Ectodermal cell (in vitro differentiated cells): Measurements from ENCODE around the gene SLC38A6.

Experiments used
- H3K27ac ChIP-seq: 2 replicates; pipeline ENCODE4 v1.7.0; 2013; ENCODE audit warnings: mild to moderate bottlenecking, low read depth, low read length; ENCODE audit not compliant: insufficient read depth, poor library complexity, severe bottlenecking
- H3K27me3 ChIP-seq: 2 replicates; pipeline ENCODE4 v1.7.0; 2013; ENCODE audit warnings: mild to moderate bottlenecking, low read length; ENCODE audit not compliant: insufficient read depth, control insufficient read depth, poor library complexity, severe bottlenecking
- H3K36me3 ChIP-seq: one replicate; pipeline ENCODE4 v1.7.0; 2013; ENCODE audit warnings: low read length; ENCODE audit not compliant: control insufficient read depth, insufficient read depth
- H3K4me1 ChIP-seq: one replicate; pipeline ENCODE4 v1.7.0; 2013; ENCODE audit warnings: low read length; ENCODE audit not compliant: control insufficient read depth, insufficient read depth
- H3K4me3 ChIP-seq: 2 replicates; pipeline ENCODE4 v1.7.0; 2013; ENCODE audit warnings: low read depth, low read length, control low read depth; ENCODE audit not compliant: insufficient read depth
- H3K9me3 ChIP-seq: 2 replicates; pipeline ENCODE4 v1.7.0; 2013; ENCODE audit warnings: mild to moderate bottlenecking, low read length, moderate library complexity; ENCODE audit not compliant: control insufficient read depth
- WGBS, 2 experiments: methylation state at CpG; one replicate each; pipeline ENCODE4 v1.1.7; 2013; ENCODE audit warnings: missing lambda C conversion rate in 2 of 2; 5-methylcytosine and 5-hydroxymethylcytosine counted together

SLC38A6 gene

GRCh38 chr14:61098721-61099120 is 117.7 kb downstream of the SLC38A6 start:
- Histone ChIP-seq H3K4me1 (peaks cover 23% of the 10 kb centered on the region), H3K4me3 (no peak overlapping the region), H3K36me3 (no peaks in the 10 kb centered on the region), H3K9me3 (no peaks in the 10 kb centered on the region), H3K27ac (no peak overlapping the region), H3K27me3 (no peaks in the 10 kb centered on the region)

GRCh38 chr14:61099216-61099835 is 118.3 kb downstream of the SLC38A6 start:
- Histone ChIP-seq H3K36me3 (no peaks in the 10 kb centered on the region), H3K27me3 (no peaks in the 10 kb centered on the region)
- WGBS, 2 experiments, result 73 to 77% methylated on average over 4 of the region's 4 CpGs

GRCh38 chr14:61101803-61102548 is 120.9 kb downstream of the SLC38A6 start:
- no peak overlapping the region for H3K27ac ChIP-seq
- 25 to 29% methylated on average over 4 of the region's 4 CpGs for WGBS, 2 experiments
- H3K4me3 ChIP-seq, result no peak overlapping the region
- H3K4me1 ChIP-seq, result peaks cover 34% of the 10 kb centered on the region
- no peaks in the 10 kb centered on the region for H3K27me3 ChIP-seq
- no peaks in the 10 kb centered on the region for H3K36me3 ChIP-seq
- H3K9me3 ChIP-seq, result no peaks in the 10 kb centered on the region

More at GRCh38 chr14:61099216-61099835, 118.3 kb downstream of the SLC38A6 start:
- Histone ChIP-seq H3K4me1 (peaks cover 29% of the 10 kb centered on the region), H3K27ac (no peak overlapping the region), H3K9me3 (no peaks in the 10 kb centered on the region), H3K4me3 (no peak overlapping the region)
